Measurements from ENCODE around the gene MAMDC4.

MAMDC4 gene

DNA sequence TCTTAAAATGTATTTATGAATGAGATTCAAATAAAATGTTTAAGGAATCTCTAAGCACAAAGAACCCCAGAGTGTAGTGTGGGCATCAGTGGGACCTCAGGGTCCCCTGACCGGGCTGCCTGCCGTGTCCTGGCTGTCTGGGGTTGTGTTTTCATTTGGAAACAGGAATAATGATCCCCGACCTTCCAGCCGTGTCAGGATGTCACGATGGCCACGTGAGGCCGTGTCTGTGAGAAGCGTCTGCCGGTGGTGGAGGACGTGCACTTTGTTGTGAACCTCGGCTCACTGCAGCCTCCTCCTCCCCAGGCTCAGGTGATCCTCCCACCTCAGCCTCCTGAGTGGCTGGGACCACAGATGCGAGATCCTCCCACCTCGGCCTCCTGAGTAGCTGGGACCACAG is 38.5 kb downstream of the MAMDC4 start:
- DNase-seq (ENCODE audit: low read depth) = no peak

DNA sequence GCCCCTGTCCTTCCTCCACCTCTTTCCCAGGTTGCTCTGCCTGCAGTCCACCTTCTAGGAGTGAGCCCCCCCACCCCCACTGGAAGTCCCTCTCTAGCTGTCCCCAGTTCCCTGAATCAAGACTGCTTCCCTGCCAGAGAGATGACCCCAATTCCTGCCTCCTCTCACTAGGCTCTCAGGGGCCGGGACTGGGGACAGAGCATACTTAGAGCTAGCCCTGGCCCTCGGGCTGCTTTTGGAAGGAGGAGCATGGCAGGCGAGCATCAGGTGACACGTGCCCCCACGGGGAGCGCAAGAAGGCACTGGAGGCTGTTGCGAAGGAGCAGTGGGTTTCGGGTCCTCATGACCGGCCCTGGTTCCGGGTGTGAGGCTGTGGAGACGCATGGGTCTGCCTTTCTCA is 43.9 kb downstream of the MAMDC4 start:
- DNase-seq (ENCODE audit: low read depth) = no peak

DNA sequence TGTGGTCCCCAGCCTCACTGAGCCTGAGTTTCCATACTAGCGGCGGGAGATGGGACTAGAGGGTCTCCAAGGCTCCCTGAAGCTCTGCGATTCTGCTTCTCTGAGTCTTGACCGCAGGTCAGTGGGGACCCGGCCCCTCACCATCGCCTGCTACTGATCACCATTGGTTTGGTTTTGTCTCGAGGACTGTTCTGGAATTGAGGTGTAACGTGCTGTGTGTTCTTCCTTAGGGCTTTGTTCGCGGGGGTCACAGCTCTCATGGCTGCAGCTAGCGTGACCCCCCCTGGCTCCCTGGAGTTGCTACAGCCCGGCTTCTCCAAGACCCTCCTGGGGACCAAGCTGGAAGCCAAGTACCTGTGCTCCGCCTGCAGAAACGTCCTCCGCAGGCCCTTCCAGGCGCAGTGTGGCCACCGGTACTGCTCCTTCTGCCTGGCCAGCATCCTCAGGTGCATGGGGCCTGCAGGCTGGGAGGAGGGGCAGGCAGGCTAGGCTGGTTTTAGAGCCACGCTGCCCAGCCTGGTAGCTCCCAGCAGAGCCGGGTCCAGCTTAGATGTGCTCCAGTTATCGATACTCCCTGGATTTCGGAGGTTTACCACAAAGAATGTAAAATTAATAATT is 46.4 kb downstream of the MAMDC4 start:
- no peak for DNase-seq (ENCODE audit: low read depth)

DNA sequence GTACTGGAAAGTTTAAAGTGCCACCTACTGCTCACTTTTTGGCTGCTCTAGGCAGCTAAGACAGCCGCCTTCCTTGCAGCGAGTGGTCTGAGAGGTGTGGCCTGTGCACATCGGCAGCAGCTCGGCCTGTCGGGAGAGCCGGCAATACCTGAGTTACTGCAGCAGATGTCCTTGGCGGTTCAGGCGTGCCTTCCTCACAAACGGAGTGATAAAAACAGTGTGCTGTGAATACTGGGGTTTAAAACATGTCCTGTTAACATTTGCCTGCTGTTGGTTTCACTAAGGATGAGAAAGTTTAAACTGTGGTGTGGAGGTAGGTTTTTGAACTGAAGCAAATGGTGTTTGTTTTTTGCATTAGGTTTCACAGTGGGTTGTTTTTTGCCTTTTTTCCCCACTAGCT is 47.0 kb downstream of the MAMDC4 start:
- DNase-seq (ENCODE audit: low read depth) = no peak

DNA sequence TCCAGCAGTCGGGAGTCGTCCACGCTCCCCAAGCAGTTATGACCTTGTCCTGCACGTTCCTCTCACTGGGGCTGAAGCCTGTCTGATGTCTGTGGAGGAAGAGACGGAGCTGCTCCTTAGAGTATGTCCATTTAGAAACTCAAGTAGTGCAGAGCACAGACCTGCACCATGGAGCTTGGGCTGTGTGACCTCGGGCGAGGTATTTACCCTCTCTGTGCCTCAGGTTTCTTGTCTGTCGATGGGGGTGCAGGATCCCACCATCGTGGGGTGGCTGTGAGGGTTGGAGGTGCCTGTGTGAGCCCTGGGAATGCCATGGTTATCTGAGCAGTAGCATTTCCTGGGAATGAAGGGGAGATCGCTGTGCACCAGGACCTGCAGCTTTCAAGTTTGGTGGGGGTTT is 48.4 kb downstream of the MAMDC4 start:
- DNase-seq (ENCODE audit: low read depth) = no peak

DNA sequence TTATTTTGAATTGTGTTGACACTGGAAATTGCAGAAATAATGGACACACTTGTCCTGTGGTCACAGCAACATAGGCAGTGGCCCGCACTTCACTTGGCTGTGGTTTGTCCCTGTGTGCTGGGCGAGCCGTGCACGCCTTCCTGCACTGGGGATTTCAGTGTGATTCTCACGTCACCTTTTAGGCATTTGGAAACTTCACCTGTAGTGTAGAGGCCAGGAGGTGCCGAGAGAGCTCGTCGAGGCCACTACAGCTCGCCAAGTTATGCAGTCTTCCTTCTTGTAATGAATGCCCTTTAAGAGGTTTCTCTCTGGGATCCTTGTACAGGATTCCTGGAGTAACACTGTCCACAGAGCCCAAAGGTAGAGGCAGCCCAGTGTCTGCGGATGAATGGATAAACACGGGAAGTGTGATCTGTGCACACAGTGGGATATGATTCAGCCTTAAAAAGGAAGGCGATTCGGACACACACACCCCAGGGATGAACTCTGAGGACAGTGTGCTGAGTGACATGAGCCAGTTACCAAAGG is 48.9 kb downstream of the MAMDC4 start:
- no peak for DNase-seq (ENCODE audit: low read depth)

DNA sequence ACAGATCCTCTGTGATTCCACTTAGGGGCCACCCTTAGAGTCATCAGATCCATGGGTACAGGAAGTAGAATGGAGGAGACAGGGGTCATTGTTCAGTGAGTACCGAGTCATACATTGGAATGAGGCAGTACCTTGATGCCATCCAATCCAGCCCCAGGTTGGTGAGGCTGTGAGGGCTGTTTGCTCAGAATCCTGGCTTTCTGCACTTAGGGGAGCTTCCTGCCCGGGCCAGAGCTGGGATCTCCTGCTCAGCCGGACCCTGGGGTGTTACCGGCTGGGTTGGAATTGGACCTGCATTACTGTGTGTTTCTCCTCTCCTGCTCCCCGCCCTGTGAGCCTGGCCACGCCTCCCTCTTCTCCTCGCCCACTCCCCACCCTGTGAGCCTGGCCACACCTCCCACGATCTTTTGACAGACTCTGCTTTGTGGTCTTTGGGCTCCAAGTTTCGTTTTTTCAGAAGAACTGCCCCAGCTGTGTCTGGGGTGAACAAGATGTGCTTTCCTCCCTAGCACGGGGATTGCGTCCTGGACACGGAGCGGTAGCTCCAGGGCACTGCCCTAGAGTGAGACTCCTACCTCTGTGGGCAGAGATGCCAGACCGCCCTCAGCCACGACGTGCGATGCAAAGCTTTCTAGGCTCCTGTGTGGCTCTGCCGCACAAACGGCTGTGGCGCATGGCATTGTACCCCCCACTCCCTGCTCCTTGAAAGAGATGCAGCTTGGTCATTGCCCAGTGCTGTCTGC is 49.5 kb downstream of the MAMDC4 start:
- peak; percentile 64 for DNase-seq (ENCODE audit: low read depth)

DNA sequence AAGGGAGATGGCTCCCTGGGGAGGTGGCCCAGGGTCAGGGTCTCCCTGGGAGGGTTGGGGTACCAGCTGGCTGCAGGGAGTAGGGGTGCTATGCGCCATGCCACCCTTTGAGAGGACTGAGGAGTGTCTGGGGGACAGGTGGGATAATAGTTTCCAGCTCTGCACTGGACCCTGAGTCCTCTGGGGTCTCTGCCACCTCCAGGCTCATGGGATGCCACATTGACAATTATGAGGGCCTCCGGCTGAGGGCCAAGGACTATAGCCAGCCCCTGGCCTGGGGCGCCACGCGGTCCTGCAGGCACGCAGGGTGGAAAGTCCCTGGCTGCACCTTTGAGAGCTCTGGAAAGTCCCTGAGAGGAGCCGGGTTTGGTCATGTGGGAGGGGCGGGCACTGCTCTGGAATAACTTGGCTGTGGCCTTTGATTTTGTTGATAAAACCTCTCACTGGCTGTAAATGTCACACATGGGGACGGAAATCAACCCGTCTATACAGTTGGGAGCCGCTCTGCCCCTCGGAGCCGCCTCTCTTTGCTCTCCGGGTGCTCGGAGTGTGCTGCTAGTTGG is 50.2 kb downstream of the MAMDC4 start:
- peak; percentile 78 for DNase-seq (ENCODE audit: low read depth)

DNA sequence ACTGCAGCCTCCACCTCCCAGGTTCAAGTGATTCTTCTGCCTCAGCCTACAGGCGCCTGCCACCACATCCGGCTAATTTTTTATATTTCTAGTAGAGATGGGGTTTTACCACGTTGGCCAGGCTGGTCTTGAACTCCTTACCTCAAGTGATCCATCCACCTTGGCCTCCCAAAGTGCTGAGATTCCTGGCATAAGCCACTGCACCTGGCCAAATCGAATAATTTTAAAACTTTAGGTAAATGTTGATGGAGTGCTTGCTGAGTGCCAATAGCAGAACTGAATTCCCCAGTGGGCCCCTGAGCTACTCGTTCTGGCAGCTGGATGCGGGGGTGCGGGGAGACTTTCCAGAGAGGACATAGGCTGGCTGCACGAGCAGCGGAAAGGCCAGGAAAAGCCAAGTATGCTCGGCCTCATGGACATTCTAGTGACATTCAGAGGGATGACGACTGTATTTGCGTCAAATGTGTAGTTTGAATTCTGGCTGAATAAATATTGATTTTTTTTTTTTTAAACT is 51.0 kb downstream of the MAMDC4 start:
- DNase-seq (ENCODE audit: low read depth) = no peak

DNA sequence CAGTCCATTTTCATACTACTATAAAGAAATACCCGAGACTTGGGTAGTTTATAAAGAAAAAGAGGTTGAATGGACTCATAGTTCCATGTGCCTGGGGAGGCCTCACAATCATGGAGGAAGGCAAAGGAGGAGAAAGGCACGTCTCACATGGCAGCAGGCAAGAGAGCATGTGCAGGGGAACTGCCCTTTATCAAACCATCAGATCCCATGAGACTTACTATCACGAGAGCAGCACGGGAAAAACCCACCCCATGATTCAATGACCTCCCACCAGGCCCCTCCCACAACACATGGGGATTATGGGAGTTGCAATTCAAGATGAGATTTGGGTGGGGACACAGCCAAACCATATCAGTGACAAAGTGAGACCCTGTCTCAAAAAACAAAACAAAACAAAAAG is 54.1 kb downstream of the MAMDC4 start:
- no peak for DNase-seq (ENCODE audit: low read depth)

DNA sequence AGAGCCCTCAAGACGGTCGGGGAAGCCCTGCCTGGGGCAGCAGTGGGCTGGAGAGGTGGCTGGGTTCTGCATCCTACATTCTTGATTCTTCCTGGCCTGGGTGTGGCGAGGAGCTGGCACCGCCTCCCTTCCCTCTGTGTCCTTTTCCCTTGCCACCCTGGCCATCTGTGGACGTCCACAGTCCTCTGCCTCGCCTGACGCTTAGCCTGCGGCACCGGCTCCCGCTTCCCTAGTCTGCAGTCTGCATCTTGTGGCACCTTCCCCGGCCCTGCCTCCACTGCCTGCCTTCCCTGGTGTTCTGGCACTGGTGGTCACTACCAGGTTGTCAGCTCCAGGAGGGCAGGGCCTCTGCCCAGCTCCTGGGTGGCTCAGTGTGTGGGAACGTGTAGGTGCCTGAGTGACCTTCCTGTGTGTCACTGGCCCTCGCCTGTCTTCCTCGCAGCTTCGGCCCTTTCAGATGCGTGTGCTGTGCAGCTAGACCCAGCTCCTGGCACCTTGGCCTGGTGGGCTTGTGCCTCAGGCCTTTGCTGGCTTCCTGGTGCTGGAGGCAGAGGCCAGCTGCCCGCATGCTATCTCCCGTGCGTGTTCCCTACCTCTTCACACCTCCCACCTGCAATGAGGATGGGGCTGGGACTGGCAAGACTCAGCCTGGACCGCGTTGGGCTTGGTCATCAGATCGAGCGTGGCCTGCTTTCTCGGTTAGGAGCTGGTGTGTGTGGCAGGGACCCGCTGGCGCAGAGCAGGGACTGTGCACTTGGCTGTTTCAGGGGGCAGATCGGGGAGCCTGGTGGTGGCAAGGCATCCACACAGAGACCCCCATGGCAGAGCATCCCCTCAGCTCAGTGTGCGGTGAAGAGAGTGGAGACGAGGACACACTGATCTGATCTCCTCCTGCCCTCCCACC is 55.1 kb downstream of the MAMDC4 start:
- no peak for DNase-seq (ENCODE audit: low read depth)

All from activated gamma-delta T cell treated with anti-CD3 and anti-CD28 coated beads, Interleukin-2, amount 50 U/mL, for 16 hours (primary cell).